ENCODE results near the gene ZC2HC1B. TPM values are rescaled to one million over a fixed set of nuclear protein-coding genes. Genes with fewer than 3 reads are reported as not detected.

Gene ZC2HC1B, protein sequence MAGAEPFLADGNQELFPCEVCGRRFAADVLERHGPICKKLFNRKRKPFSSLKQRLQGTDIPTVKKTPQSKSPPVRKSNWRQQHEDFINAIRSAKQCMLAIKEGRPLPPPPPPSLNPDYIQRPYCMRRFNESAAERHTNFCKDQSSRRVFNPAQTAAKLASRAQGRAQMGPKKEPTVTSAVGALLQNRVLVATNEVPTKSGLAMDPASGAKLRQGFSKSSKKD
- not detected in 2 replicates for total RNA-seq

GRCh38 chr6:143864234-143864633, at the start of gene ZC2HC1B:
TSS of gene ZC2HC1B (plus strand) at chr6:143864474. CDS start at chr6:143864540, 66 bp downstream.

DNA sequence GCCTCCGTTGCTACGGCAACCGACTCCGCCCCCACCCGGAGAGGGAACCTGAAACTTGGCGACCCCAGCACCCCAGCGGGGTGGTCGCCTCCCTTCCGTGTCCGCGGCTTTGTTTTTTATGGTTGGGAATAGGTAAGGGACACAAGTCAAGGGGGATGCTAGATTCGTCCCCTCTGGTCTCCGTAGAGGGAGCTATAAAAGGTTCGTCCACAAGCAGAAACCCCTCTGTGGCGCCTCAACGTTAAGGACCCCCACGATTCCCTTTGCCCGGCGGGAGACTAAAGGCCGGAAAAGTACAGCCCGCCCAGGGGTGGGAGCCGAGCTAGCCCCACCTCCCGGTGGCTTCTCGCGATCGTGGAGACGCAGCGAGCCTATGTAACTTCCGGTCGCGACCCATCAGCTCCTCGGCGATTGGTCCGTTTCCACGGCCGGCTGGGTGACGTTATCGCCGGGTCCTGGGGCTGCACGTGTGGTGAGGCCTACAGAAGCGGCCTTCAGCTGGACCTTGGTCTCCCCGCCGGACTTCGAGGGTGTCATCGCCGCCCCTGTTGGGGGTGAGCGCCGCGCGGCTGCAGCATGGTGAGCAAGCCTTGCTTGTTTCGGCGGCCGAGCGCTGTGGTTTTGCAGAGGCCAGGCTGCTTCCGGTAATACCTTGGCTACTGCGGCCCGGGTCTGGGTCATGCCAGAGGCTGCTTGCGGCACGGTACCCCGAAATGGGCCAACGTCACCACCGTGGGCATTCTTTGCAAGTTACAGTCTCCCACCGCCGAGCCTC, 21.2 kb upstream of the ZC2HC1B start, which contains the start of gene LTV1:
LTV1 (plus strand) TSS at position 437 of the 775 bp plus-strand sequence; CDS start at position 577, 140 bp downstream.

Other genes starting within 250 kb of the ZC2HC1B start
- 12.0 and 15.1 TPM in 2 replicates for gene PHACTR2, start 186.5 kb upstream of the ZC2HC1B start, total RNA-seq
- gene LTV1, start 21.1 kb upstream of the ZC2HC1B start, total RNA-seq: 10.8 and 20.7 TPM in 2 replicates
- gene PLAGL1, start 143.8 kb downstream of the ZC2HC1B start, total RNA-seq: 0.62 and 3.6 TPM in 2 replicates
- gene SF3B5, start 231.1 kb downstream of the ZC2HC1B start, total RNA-seq: 220 and 306 TPM in 2 replicates

Data from hair follicular keratinocyte (primary cell).